Measurements from ENCODE around the gene LMBR1. TPM values are rescaled to one million over a fixed set of nuclear protein-coding genes. Genes with fewer than 3 reads are reported as not detected.

LMBR1 gene
- total RNA-seq, 2 experiments from 2014 or later = 114 to 136 TPM

DNA sequence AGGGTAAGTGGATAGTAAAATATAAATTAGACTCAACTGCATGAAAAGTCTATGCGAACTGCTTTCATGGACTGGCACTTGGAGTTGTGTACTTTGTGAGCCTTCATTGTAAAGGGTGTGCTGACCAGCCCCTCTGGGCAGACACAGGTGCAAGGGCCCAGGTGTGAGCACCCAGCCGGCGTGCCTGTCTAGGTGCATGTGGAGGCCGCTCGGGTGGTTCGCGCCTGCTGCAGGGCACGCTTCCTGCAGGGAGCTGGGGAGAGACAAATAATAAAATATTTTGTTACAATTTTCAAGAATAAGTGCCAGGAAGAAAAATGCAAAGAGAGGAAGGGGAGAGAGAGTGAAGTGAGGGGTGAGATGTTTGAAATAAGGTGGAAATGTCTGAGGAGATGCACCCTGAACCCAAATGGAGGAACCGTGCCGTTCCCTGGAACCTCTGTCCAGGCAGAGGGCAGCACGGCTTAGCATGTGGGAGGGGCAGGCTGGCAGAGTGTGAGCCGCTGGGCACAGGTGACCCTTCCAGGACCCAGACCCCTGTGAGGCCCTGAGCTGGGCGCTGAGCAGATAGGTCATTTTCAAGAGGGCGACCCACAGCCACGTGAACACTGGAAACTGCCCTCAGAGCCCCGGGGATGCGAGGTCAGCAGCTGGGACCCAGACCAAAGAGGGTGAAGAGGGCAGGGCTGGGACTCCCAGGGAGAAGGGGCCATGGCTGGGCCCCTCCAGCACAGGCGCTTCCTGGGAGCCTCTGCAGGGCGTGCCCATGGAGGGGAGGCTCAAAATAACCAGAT is 223.8 kb downstream of the LMBR1 start:
- DNase-seq (ENCODE audit: low spot score) = no peak
- no TSS peak for BruUV-seq (replicated peaks)
- Histone ChIP-seq H3K9me2 (ENCODE audit: insufficient read depth, low read length) (no peaks in the 10 kb centered on the region), H3K4me1 (ENCODE audit: insufficient read depth, low read length, poor library complexity, severe bottlenecking) (no peaks in the 10 kb centered on the region), H3K27ac (ENCODE audit: low read depth, low read length, poor library complexity, severe bottlenecking) (no peak overlapping the region), H3K4me2 (ENCODE audit: low read length) (no peak overlapping the region), H2AFZ (ENCODE audit: low read length) (no peak overlapping the region), H4K20me1 (ENCODE audit: insufficient read depth, low read length) (no peaks in the 10 kb centered on the region), H3K79me2 (ENCODE audit: insufficient read depth, low read depth, low read length) (no peaks in the 10 kb centered on the region), H3K36me3 (ENCODE audit: insufficient read depth, low read length) (peaks cover 28% of the 10 kb centered on the region; the same call in 1 of the 2 replicates), H3K9me3 (ENCODE audit: low read length) (no peaks in the 10 kb centered on the region), H3K4me3 (ENCODE audit: low read depth, low read length, poor library complexity, severe bottlenecking) (no peak overlapping the region)
- TF ChIP-seq EZH2phosphoT487 (IDR thresholded peaks at IDR 0.05; ENCODE audit: borderline replicate concordance, low read depth, low read length) = no peak
- TF ChIP-seq, protein P1, sequence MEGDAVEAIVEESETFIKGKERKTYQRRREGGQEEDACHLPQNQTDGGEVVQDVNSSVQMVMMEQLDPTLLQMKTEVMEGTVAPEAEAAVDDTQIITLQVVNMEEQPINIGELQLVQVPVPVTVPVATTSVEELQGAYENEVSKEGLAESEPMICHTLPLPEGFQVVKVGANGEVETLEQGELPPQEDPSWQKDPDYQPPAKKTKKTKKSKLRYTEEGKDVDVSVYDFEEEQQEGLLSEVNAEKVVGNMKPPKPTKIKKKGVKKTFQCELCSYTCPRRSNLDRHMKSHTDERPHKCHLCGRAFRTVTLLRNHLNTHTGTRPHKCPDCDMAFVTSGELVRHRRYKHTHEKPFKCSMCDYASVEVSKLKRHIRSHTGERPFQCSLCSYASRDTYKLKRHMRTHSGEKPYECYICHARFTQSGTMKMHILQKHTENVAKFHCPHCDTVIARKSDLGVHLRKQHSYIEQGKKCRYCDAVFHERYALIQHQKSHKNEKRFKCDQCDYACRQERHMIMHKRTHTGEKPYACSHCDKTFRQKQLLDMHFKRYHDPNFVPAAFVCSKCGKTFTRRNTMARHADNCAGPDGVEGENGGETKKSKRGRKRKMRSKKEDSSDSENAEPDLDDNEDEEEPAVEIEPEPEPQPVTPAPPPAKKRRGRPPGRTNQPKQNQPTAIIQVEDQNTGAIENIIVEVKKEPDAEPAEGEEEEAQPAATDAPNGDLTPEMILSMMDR (conservative IDR thresholded peaks at IDR 0.05; ENCODE audit: low read length) = no peak
- intact Hi-C loops (cut with micrococcal nuclease; ENCODE audit: unreplicated experiment) = no loop called here
- ChIA-PET POLR2A (no interaction called here), CTCF (ENCODE audit: unreplicated experiment) (no interaction called here)

DNA sequence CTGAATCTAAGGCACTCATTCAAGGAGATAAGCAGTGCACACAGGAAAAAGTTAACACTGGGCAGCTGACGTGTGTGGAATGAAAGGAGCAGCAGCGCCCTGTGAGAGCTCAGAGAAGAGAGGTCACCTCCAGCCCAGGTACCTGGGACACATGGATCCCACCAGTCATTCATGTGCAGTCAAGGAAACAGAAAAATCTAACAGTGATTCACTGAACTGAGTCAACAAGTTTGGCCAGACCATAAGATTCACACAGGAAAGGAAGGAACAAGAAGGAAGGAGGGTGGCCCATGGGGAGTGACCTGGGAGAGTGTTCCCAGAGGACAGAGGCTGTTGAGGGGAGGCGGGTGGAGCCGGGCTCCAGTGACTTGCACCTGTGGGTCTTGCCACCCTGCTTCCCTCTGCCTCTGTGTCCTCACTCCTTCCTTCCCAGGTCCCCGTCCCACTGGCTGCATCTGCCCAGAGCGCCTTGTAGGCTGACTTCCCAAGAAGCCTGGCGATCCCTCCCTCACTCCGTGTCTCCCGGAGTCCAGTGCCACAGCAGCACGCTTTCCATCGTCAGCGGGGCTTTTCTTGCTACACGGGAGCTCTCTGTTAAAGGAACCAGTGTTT is 224.7 kb downstream of the LMBR1 start:
- Histone ChIP-seq H2AFZ (ENCODE audit: low read length) (no peak overlapping the region), H4K20me1 (ENCODE audit: insufficient read depth, low read length) (no peaks in the 10 kb centered on the region), H3K79me2 (ENCODE audit: insufficient read depth, low read depth, low read length) (no peaks in the 10 kb centered on the region), H3K9me2 (ENCODE audit: insufficient read depth, low read length) (no peaks in the 10 kb centered on the region), H3K9me3 (ENCODE audit: low read length) (no peaks in the 10 kb centered on the region), H3K4me2 (ENCODE audit: low read length) (no peak overlapping the region), H3K4me3 (ENCODE audit: low read depth, low read length, poor library complexity, severe bottlenecking) (no peak overlapping the region), H3K4me1 (ENCODE audit: insufficient read depth, low read length, poor library complexity, severe bottlenecking) (no peaks in the 10 kb centered on the region), H3K27ac (ENCODE audit: low read depth, low read length, poor library complexity, severe bottlenecking) (no peak overlapping the region), H3K36me3 (ENCODE audit: insufficient read depth, low read length) (peaks cover 21% of the 10 kb centered on the region; the same call in 1 of the 2 replicates)
- ChIA-PET CTCF (ENCODE audit: unreplicated experiment) (no interaction called here), POLR2A (interaction anchor here (0.5 to 1.1 kb wide), 4 partner anchors 11 to 97 kb away, joined by 3 read pairs; no protein-coding TSS in a partner anchor)
- intact Hi-C loops (cut with micrococcal nuclease; ENCODE audit: unreplicated experiment) = no loop called here
- TF ChIP-seq, protein P1 (conservative IDR thresholded peaks at IDR 0.05; ENCODE audit: low read length) = no peak
- TF ChIP-seq EZH2phosphoT487 (IDR thresholded peaks at IDR 0.05; ENCODE audit: borderline replicate concordance, low read depth, low read length) = no peak
- BruUV-seq (replicated peaks) = no TSS peak
- no peak for DNase-seq (ENCODE audit: low spot score)

DNA sequence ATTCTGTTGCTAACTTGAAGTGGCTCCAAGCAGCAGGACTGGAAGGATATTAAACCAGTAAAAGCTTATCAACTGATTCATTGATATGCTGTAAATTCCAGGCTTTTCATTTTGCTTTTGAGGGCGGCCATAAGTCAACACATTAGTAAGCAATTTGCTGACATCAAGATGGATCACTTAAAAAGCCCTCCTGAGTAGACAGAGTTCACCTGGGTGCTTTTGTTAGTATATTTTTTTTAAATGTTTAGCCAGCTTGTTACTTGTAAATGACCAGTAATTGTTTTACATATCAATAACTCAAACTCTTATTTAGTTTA is 225.9 kb downstream of the LMBR1 start:
- Histone ChIP-seq H3K4me1 (ENCODE audit: insufficient read depth, low read length, poor library complexity, severe bottlenecking) (no peaks in the 10 kb centered on the region), H3K27ac (ENCODE audit: low read depth, low read length, poor library complexity, severe bottlenecking) (no peak overlapping the region), H3K4me3 (ENCODE audit: low read depth, low read length, poor library complexity, severe bottlenecking) (no peak overlapping the region), H3K79me2 (ENCODE audit: insufficient read depth, low read depth, low read length) (no peaks in the 10 kb centered on the region), H3K9me2 (ENCODE audit: insufficient read depth, low read length) (no peaks in the 10 kb centered on the region), H3K36me3 (ENCODE audit: insufficient read depth, low read length) (peaks cover 13% of the 10 kb centered on the region; the same call in 1 of the 2 replicates), H3K9me3 (ENCODE audit: low read length) (no peaks in the 10 kb centered on the region), H3K4me2 (ENCODE audit: low read length) (no peak overlapping the region), H2AFZ (ENCODE audit: low read length) (no peak overlapping the region), H4K20me1 (ENCODE audit: insufficient read depth, low read length) (no peaks in the 10 kb centered on the region)
- intact Hi-C loops (cut with micrococcal nuclease; ENCODE audit: unreplicated experiment) = no loop called here
- CTCF ChIA-PET (ENCODE audit: unreplicated experiment) = no interaction called here
- POLR2A ChIA-PET = interaction anchor here (0.9 kb wide), 2 partner anchors 22 to 25 kb away, joined by 3 read pairs; no protein-coding TSS in a partner anchor
- no TSS peak for BruUV-seq (replicated peaks)
- no peak for DNase-seq (ENCODE audit: low spot score)
- no peak for TF ChIP-seq EZH2phosphoT487 (IDR thresholded peaks at IDR 0.05; ENCODE audit: borderline replicate concordance, low read depth, low read length)
- TF ChIP-seq, protein P1 (conservative IDR thresholded peaks at IDR 0.05; ENCODE audit: low read length) = no peak
